ENCODE measurements around the gene CHD6.
"Not testable (repeated sequence)": the region's sequence is repeated elsewhere in the genome, so short reads cannot be mapped to it uniquely, and the experiment has no call there.

CHD6 gene

DNA sequence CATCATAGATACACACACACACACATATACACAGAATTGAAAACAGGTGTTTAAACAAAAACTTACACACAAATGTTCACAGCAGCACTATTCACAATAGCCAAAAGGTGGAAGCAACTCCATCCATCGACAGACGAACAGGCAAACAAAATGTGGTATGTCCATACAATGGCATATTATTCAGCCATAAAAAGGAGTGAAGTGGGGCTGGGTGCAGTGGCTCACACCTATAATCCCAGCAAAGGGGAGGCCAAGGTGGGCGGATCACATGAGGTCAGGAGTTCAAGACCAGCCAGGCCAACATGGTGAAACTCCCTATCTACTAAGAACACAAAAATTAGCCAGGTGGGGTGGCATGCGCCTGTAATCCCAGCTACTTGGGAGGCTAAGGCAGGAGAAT, 80.3 kb downstream of the CHD6 start:
- no peak for DNase-seq

DNA sequence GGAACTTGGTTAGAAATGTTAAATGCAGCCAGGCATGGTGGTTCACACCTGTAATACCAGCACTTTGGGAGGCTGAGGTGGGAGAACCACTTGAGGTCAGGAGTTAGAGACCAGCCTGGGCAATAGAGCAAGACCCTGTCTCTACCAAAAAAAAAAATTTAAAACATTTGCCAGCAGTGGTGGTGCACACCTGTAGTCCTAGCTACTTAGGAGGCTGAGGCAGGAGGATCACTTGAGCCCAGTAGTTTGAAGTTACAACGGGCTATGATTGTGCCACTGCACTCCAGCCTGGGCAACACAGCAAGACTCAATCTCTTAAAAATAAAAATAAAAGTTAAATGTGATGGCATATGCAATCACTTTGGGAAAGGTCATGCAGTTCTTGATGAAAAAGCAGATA, 82.6 kb downstream of the CHD6 start:
- not testable (repeated sequence) for DNase-seq

DNA sequence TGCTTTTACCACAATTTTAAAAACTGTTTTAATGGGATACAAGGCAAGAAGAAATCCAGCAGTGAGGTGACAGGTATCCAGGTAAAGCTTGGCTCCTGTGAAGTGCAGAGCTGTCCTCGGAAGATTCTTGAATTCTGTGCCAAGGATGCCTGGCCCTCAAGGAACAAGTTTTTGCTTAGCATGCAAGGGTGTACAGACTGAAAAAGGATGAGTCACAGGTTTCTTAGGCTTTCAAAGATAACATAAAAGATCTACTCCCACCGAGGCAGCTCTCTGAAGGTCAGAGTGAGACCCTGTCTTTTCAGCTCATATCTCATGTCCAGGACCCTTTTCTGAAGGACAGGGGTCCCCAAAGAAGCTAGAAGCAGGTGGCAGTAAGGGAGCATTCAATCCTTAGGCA, 83.3 kb downstream of the CHD6 start:
- no peak for DNase-seq

DNA sequence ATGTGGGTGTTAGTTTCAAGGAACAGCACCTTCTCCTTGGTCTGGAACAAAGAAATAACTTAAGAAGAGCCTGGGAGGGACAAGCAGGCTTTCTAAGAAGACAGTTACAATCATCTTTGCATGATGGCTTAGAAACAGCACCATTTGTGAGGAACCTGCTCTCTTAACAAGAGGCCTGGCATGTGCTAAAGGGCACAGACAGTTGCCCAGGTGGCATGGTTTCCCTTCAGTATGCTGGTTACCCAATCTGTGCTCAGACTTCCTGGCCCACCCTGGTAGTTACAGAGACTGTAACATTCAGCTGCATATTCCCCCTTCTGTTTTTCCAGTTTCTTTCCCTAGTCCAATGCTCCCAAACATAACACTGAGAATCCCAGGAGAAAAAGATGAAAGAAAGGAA, 84.0 kb downstream of the CHD6 start:
- DNase-seq, result no peak

DNA sequence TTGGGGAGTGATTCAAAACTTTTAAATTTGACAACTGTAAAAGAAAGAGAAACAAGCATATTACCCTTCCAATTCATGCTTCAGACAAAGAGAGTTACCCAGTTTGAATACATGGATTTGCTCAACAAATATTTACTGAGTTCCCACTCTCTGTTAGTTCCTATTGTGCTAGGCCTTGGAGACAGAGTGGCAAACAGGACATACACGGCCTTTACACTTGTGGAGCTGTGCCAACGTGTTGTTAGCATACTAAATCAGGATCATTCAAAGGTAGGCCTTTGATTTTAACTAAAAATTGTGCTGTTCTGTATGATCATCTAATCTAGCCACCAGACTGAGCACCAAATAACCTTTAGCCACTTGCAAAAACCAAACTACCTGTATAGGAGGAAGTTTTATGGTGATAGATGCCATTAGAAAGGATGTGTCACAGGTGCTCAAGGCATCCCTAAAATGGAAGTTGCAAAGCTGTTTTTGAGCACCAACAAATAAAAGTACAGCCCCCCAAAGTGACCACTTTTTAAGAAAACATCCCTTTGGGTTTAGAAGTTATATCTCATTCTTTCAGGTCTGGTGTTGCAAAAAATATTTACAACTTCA, 84.5 kb downstream of the CHD6 start:
- DNase-seq, result no peak

DNA sequence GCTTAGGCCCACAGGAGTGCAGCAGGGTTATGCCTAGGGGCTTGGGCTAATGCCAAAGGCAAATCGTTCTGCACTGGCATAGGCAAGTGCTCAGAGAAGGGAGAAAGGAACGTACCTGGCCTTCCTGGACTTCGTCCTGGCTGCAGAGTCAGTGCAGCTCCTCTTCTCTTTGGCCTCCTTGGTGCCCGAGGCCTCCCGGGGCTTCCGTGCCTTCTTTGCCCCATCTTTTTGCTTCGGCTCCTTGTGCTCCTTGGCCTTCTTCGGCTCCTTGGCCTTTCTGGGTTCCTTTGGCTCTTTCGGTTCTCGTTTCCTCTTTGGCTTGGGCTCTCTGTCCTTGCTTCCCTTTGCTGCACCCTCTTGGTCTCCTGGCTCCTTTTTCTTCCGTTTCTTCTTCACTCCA, 85.2 kb downstream of the CHD6 start:
- DNase-seq, result no peak

DNA sequence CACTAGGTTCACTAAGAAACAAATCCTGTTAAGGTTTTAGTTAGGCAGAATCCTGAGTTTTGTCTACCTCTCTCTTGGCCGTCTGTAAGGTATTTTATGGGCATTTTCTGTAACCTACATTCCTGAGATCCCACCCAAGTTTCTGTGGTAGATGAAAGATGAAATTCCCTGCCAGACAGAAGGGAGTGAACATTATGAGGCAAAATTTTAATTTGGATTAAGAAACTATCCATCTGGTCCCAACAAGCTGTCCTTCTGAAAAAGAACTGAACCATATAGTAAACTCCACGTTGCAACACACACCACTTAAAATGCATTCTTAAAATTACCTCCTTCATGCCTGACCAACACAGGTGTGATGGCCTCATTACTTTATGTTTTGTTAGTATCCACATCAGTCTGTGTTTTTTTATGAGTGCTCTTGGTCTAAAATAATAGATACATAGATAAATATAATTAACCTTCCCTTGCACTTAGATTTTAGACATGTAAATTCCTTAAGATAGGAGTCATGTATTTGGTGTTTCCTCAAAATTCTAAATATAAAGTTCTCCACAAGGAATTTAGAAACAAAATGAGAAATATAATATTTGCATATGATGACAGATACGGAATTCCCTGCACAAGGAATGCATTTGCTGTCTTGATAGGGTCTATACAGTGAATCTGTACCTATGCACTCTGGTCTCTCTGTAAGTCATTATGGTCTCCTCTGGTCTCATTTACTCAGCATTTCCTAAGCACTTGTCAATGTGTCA, 86.5 kb downstream of the CHD6 start:
- no peak for DNase-seq

DNA sequence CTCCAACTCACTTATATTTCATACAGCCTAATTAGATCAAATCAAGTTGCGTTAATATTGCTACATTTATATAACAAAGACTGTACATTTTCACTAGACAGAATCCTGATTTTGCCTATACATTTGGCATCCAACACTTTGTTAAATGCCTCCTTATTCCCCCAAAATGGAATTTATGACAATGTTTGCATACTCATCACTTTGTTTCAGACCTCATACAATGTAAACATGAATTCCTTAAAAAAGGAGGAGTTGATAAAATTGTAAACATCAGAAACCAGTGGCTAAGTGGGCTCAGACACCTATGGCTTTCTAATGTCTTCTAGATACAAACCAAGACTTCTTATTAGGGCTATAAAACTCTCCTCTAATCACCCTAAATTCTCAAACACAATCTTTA, 87.3 kb downstream of the CHD6 start:
- no peak for DNase-seq

DNA sequence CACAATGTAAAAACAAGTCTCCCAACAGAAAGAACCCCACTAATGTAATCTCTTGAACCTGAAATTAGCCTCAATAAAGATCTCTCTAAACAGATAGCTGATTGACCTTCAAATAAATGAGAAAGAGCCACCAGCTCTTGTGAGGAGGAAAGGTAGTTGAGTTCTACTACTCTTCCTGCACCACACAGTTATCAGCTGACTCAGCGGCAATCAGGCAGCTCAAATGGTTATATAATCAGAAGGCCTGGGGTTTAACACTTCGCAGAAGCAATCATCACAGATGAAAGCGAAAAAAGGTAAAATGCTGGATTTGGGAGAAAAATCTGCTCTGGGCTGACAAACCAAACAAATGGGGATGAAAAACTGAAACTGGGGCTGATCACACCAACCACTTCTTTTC, 91.8 kb downstream of the CHD6 start:
- DNase-seq, result no peak

DNA sequence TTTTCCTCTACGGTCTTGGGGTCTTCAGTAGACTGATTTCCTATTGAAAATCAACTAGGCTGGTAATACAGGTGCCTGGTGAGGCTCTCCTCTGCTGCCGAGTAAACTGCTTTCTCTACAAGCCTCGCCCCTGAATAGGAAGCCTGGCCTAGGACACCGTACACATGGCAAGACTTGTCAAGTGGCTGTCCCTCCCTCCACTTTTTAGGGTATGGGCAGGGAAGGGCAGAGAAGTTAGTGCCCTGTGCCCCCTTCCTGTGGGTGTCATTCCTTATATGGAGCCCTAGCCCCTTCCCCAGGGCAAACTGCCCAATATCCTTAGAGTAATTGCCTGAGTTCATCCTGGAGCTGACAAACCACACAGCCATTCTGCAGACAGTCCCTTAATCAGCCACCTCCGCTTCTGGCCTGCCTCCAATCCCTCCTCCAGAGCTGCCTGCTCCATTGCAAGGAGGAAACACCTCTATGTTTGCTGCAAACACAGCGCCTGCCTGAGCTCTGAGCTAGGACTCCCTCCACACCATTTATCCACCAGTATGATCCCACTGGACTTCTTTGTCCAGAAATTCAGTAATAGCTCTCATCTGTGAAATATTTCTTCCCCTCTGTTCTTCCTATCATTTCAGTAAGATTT, 93.1 kb downstream of the CHD6 start:
- peak; percentile 47 for DNase-seq

DNA sequence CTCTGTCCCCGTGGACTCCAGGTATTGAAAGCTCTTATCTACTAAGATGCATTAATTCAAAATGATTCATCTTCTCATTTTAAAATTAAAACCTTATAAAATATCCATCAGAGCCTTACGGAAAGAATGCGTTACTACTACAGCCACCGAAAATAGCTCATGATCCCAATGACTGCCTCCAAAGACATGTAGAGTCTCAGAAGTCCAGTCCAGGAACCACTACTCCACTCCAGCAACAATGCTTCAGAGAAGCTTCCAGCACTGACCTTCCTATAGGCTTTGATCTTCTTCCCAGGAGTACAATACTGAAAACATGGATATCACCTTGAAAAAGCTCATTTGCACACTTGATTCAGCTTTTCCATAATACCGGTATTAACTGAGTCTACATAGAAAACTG, 94.3 kb downstream of the CHD6 start:
- DNase-seq, result no peak

DNA sequence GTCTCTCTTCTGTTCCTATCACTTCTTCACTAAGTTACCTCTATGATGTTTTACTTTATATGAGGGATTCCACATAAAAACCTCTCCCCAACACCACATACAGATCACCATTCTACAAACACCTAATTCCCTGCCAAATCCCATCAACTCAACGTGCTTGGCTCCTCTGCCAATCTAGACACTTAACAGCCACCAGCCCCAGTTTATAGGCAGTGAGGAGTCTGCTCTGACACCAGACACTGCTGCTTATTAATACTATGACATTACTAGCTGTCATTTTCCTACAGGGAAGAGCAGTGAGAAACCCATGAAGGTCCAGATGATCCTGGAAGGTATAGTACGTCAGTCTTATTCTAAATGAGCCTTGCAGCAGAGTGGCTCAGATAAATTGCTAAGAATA, 104.3 kb downstream of the CHD6 start:
- DNase-seq, result no peak

DNA sequence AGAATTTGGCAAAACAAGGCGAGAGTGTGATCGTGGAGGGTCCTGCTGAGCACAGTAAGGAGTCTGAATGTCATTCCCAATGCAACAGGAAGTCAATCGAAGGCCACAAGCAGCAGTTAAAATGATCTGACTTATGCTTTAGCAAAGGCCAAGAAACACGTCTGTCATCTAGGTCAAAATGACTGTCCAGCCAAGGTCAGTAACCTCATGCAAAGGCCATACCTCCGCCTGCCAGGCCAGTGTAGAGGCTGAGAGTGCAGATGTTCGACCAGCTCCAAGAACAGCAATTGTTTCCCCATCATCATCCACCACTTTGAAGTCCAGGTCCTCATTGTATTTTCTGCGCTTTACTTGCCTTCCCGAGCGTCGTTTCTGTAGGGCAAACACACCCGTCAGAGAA, 105.6 kb downstream of the CHD6 start:
- no peak for DNase-seq

DNA sequence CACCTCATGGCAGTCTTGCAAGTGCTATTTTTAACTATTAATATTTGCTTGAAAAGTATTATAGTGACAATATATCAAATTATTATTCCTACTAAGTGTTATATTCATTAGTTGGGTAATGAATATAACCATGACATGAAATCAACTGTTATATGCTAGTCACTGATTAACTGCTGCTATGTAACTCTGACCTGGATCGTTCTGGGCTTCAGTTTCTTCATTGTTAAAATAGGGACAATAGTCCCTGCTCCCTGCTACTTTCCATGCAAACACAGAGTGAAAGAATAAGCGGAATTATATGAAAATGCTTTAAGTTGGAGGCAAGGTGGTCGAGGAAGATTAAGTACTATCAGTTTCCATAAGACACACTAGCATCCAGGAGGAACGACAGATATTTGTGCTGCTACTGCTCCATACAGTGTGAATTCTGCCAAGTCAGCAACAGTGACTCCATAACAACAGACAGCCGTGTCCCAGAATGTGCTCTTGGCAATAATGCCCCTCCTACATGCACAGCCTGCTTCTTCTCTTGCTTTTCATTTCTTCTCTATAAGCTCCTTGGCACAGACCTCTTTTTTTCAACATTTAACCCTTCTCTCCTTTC, 107.2 kb downstream of the CHD6 start:
- no peak for DNase-seq

DNA sequence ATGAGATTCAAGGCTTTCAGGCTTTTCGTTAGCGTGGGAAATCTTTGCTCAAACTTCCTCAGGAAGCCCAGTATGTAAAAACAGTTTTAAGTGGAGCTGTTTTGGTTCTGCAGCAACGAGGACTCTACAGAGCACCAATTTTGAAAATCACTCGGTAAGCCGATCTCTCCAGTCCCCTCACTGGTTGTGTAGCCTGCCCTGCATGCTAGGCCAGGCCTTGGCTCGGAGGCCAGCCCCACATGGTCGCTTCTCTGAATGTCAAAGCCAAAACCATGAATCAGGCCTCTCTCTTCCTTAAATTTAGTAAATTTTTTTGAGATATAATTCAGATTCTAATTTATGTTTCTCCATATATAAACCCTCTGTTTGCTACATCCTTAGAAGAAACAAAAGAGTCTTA, 108.0 kb downstream of the CHD6 start:
- no peak for DNase-seq

DNA sequence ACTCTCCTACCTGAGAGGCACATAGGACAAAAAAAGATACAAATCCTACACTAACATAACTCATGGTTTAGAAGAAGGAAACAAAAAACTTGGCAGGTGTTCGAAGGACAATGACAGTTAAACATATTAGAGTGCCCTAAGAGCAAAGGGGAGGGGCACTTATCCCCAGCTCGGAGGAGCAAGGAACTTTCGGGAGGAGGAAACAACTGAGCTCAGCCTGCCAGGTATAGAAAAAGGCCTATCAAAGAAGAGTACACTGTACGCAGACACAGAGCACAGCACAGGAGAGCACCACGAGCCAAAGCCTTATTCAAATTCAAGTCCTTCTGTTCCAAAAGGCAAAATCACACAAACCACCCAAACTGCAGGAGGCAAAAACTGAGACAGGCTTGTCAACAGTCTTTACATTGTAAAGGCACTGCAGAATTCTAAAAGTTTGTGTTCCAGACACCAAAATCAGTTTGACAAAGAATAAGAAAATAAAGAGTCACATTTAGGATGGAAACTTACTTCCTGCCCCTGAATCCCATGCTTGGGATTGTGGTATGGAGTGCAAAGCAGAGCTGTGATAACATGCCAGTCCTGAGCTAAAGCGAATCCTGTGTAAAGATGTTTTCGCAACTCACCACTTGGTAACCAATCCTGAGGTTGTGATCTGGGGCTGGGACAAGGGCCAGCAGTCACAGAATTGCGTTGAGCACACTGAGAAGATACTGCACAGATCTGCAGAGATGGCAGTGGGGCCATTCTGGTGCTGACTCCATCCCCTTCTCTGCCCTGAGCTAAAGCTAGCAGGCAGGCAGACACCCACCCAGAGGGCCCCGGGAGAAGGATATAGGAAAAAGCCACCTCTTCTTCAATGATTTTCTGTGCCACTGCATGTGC, 108.6 kb downstream of the CHD6 start:
- DNase-seq, result peak; percentile 8

DNA sequence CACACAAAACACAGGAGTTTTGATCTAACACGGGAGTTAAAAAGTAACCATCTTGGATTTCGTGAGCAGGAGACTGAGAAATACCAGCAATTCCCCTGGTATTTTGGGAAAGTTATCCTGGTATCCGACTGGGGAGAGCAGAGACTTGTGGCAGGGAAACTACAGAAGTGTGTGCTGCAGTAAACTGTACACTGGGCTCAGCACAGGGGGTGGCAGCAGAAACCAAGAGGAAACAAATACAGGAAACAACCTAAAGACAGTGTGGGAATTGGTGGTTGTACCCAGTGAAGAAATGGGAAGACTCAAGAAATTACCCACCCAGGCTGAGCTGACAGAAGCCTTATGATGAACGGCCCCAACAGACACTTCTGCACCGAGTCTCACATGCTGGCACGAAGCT, 109.8 kb downstream of the CHD6 start:
- no peak for DNase-seq

DNA sequence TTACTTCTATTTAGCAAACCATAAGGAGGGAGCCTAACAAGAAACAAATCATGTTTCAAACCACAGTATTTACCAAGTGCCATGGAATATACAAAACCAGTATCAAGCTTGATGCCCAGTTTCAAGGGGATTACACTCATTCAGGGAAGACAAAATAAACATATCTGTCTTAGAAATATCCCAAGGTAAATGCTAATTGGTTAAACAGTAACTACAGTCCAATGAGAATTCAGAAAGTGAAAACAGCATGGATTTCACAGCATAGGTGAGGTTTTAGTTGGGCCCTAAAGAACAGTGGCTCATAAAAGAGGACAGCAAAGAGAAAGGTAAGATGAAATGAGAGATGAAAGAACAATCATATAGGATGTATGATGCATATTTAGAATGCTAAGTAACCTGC, 110.3 kb downstream of the CHD6 start:
- no peak for DNase-seq

DNA sequence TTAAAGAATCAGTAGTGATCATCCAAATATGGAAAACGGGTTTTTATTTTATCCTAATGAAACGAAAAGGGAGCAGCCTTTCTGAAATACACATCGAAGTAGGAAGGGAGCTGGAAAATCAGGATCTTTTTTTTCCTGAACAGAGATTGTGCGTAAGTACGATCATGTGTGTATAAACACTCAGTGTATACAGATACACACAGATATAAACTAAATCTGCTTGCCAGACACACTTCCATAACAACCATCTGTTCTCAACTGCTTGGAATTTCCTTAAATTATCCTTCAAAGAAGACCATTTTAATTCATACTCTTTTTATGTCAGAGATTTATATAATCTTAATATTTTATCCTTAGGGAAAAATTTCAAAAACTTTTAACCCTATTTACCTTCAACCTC, 110.7 kb downstream of the CHD6 start:
- DNase-seq, result no peak

DNA sequence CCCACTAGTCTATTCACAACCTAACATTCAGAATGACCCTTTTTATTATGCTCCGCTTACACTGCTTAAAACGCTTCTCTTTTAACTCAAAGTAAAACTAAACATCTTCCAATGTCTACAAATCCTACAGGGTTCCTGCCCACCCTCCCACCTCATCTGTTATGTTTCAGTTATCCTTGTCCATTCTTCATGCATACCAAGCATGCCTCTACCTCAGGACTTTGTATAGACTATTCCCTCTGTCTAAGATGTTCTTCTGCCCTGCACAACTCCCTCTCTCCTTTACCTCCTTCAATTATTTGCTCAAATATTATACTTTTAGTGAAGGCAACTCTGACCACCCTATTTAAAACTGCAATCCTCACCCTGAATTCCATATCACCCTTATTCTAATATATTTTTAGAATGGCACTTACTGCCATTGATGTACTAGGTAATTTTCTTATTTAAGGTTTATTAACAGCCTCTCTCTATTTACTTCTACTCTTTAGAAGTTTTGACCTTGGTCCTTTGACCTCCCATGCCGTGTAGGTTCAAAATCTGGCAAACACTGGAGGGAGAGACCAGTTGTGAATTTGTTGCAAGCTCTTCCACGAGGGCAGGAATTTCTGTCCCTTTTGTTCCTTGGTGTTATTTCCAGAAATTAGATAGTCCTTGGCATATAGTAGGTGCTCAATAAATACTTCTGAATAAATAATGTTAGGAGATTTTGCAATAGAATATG, 111.8 kb downstream of the CHD6 start:
- DNase-seq, result no peak

DNA sequence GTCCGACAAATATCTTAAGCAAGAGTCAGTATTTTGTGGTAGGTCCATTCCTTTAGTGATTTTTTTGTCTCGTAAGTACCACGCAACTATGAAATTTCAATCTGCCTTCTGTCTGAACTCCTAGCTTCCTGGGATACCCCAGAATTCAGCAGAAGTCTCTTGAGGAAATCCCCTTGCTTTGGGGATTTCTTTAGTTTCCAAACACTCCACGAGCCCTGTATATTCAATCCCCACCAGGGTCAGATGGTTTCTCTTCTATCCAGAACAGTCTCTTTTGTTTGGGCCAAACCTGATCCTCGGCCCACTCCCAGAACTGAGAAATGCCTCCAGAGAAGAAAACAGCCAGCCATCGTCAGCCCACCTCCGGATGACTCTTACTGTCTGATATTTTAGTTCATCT, 113.0 kb downstream of the CHD6 start:
- DNase-seq, result no peak

DNA sequence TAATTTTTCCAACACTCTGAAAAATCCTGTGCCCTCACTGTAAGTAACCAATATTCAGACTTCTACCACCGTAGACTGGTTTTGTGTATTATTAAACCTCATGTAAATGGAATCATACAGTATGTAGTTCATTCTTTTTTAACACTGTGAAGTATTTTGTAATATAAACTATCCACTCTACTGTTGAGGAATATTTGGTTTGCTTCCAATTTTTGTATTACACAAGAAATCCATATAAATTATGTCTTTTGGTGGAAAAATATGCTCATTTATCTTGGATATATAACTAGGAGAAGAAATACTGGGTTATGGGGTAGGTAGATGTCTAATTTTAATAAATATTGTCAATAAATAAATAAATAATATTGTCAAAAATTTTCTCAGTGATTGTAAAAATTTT, 116.8 kb downstream of the CHD6 start:
- DNase-seq, result no peak

Data from NCI-H1105 treated with DMSO at 0.1 percent for 48 hours (cell line).